HFFc6 (cell line): Measurements from ENCODE around the gene TSPAN15. TPM values are rescaled to one million over a fixed set of nuclear protein-coding genes. Genes with fewer than 3 reads are reported as not detected.

Experiments
- DNase-seq: peaks from one replicate; pipeline ENCODE4 v3.0.0-alpha.2; 2018
- H3K27ac Mint-ChIP-seq: 2 replicates; pipeline ENCODE4 v1.8.0; 2020; ENCODE audit warnings: mild to moderate bottlenecking, mixed read lengths
- H3K27me3 Mint-ChIP-seq: 2 replicates; pipeline ENCODE4 v1.8.0; 2021; ENCODE audit warnings: mild to moderate bottlenecking, moderate library complexity, mixed read lengths; ENCODE audit not compliant: insufficient read depth
- H3K36me3 Mint-ChIP-seq: 2 replicates; pipeline ENCODE4 v1.8.0; 2021; ENCODE audit warnings: low read depth, mixed read lengths
- H3K4me1 Mint-ChIP-seq: 2 replicates; pipeline ENCODE4 v1.8.0; 2020; ENCODE audit warnings: low read depth, mixed read lengths
- H3K4me3 Mint-ChIP-seq: 2 replicates; pipeline ENCODE4 v1.8.0; 2020; ENCODE audit warnings: mild to moderate bottlenecking, moderate library complexity, mixed read lengths
- H3K9me3 Mint-ChIP-seq: 2 replicates; pipeline ENCODE4 v1.8.0; 2020; ENCODE audit warnings: mild to moderate bottlenecking, mixed read lengths
- total RNA-seq, 6 experiments: library from RNA; stranded (reverse); fragmentation: NEBNext Ultra II Directional; extraction: Animal tissue kit (Norgen Biotek cat#: 25700); gene quantifications; 2 replicates in 1 of 6; 3 replicates in 5 of 6; pipeline ENCODE4 v1.2.3, GENCODE V29; 2021
- TF ChIP-seq, protein P1 (sequence below): fragments of 200-600 bp; sonication (generic); IDR thresholded peaks from 2 replicates; pipeline ENCODE4 v1.5.0; 2021; ENCODE audit warnings: antibody characterized with exemption, mild to moderate bottlenecking

TSPAN15 gene
- total RNA-seq, 6 experiments from 2014 or later = 1.8 to 4.0 (median 2.1) TPM

DNA sequence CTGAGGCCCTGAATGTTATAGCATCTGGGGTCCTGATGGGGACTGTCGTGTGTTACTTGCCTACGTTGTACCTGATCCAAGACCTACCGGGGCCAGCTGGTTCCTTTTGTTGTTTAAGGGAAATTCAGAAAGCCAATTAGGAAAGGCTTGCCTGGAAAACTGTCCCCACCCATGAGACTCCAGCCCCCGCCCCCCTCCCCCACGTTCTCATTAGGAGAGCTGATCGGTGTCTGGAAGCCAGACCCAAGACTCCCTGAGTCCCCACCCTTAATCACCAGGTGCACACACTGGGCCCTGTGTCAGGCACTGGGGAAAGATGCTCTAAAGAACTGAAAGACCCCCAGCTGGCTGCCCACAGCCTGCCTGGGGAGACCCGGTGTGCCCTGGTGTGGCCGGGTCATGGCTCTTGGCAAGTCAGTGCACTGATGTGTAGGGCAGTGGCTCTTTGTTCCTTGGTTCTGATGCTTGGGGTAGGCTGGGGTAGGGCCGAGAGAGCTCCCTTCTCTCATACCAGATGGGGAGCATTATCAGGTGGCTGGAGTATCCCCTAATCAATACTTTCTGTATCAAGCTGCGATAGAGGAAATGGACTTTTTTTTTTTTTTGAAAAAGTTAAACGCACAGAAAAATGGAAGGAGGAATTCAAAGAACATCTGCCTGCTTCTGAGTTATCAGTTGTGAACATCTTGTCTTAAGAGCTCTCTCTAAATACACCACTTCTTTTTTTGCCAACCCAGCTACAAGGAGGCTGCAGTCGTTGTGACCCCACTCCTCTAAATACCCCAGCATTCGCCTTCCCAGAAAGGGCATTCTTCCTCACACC lies 16.9 kb downstream of the TSPAN15 start:
- Mint-ChIP-seq H3K9me3 (no peaks in the 10 kb centered on the region), H3K36me3 (no peaks in the 10 kb centered on the region), H3K27ac (peak overlapping the region; percentile 27; the same call in 1 of the 2 replicates), H3K4me1 (peaks cover 35% of the 10 kb centered on the region), H3K4me3 (no peak overlapping the region), H3K27me3 (no peaks in the 10 kb centered on the region)
- no peak for DNase-seq
- TF ChIP-seq, protein P1, sequence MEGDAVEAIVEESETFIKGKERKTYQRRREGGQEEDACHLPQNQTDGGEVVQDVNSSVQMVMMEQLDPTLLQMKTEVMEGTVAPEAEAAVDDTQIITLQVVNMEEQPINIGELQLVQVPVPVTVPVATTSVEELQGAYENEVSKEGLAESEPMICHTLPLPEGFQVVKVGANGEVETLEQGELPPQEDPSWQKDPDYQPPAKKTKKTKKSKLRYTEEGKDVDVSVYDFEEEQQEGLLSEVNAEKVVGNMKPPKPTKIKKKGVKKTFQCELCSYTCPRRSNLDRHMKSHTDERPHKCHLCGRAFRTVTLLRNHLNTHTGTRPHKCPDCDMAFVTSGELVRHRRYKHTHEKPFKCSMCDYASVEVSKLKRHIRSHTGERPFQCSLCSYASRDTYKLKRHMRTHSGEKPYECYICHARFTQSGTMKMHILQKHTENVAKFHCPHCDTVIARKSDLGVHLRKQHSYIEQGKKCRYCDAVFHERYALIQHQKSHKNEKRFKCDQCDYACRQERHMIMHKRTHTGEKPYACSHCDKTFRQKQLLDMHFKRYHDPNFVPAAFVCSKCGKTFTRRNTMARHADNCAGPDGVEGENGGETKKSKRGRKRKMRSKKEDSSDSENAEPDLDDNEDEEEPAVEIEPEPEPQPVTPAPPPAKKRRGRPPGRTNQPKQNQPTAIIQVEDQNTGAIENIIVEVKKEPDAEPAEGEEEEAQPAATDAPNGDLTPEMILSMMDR = no peak

DNA sequence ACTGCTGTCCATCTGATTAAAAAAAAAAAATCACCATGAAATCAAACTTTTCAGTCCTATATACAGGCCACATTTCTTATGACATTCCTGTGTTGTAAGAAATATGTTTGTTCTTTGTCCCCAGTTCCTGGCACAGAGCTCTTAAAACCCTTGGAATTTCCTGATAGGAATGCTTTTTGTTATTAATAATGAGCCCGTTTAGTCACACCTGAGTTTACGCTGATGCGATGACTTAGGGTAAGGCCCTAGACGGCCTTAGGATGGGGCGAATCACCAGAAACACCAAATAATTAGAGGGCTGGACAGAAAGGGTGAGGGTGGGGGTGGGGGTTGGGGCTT lies 17.5 kb downstream of the TSPAN15 start:
- peaks cover 39% of the 10 kb centered on the region for H3K4me1 Mint-ChIP-seq

DNA sequence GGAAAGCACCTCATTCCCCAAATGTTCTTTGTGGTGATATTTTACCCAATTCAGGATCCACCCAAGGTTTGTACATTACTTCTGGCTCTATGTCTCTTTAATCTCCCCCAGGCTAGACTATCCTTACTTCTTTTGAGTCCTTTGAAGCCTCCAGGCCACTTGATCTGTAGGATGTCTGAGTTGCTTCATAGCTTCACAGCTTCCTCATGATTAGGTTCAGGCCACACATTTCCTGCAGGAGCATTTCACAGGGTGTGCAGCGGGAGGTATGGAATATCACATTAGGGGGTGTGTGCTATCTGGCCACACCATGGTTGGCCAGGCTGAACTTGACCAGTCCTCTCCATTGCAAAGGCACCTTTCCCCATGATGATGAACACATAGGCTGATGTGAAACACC lies 18.7 kb downstream of the TSPAN15 start:
- DNase-seq = no peak
- TF ChIP-seq, protein P1 = no peak
- Mint-ChIP-seq H3K4me3 (no peak overlapping the region), H3K27ac (no peak overlapping the region), H3K27me3 (no peaks in the 10 kb centered on the region; the same call in 1 of the 2 replicates), H3K9me3 (no peaks in the 10 kb centered on the region), H3K36me3 (no peaks in the 10 kb centered on the region), H3K4me1 (peaks cover 43% of the 10 kb centered on the region)

More for the DNA sequence above, 17.5 kb downstream of the TSPAN15 start:
- Mint-ChIP-seq H3K27me3 (no peaks in the 10 kb centered on the region), H3K27ac (peak overlapping the region; percentile 27; the same call in 1 of the 2 replicates), H3K36me3 (no peaks in the 10 kb centered on the region), H3K4me3 (no peak overlapping the region), H3K9me3 (no peaks in the 10 kb centered on the region)
- TF ChIP-seq, protein P1 = no peak
- DNase-seq = no peak

DNA sequence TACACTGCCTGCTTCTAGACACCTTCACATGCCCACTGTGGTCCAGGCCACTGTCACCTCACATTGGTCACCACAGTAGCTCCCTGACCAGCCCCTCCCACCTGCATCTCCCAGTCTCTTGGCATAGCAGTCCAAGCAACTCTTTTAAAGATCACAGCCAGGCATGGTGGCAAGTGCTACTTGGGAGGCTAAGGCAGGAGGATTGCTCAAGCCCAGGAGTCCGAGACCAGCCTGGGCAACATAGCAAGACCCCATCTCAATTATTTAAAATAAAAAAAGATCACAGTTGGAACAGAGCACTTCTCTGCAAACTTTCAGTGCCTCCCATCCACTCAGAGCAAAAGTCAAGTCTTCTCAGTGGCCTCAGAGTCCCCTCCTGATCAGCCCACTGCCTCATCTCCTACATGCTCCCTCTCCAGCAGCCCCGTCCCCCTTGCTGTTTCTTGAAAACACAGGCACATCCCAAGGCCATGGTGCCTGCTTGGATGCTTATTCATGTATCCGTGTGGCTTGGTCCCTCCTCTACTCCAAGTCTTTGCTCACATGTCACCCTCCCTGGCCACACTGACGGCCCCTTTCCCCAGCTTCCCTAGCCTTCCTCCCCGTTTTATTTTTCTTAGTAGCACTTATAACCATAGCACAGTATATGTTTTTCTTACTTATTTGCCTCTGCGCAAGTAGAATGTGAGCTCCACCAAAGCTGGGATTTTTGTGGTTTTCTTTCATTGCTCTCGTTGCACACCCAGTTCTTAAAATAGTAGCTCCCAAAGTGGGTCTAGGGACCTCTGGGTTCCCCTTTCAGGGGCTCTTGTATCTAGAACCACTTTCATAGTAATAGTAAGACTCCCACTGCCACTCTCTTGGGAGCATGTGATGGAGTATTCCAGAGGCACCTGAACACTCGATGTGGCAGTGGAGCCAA lies 19.5 kb downstream of the TSPAN15 start:
- TF ChIP-seq, protein P1 = no peak
- Mint-ChIP-seq H3K27me3 (no peaks in the 10 kb centered on the region; the same call in 1 of the 2 replicates), H3K9me3 (no peaks in the 10 kb centered on the region), H3K27ac (no peak overlapping the region), H3K4me3 (no peak overlapping the region), H3K36me3 (no peaks in the 10 kb centered on the region), H3K4me1 (peaks cover 47% of the 10 kb centered on the region)
- no peak for DNase-seq

DNA sequence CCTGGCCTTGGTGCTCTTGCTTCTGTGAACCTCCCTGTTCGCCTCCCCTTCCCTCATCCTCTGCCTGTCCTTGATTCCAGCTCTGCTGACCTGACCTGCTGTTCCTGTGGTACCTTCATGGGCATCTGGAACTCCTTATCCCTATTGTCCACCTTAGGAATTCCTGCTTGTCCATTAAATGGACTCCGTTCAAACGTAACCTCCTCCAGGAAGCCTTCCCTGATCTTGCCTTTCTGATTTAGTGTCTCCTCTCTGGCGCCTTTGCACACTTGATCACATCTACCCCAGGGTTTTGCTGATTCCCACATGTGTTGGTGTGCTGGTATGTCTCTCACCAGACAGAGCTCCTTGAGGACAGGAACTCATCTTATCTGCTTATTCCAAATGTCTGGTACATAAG lies 20.9 kb downstream of the TSPAN15 start:
- Mint-ChIP-seq H3K4me1 (peaks cover 54% of the 10 kb centered on the region), H3K27me3 (no peaks in the 10 kb centered on the region; the same call in 1 of the 2 replicates), H3K27ac (no peak overlapping the region), H3K9me3 (no peaks in the 10 kb centered on the region), H3K4me3 (no peak overlapping the region), H3K36me3 (no peaks in the 10 kb centered on the region)
- TF ChIP-seq, protein P1 = no peak
- DNase-seq = no peak
